IMR-90 (cell line): ENCODE data around the gene EREG. TPM values are rescaled to one million over a fixed set of nuclear protein-coding genes. Genes with fewer than 3 reads are reported as not detected.

ENCODE experiments used
- ATAC-seq: fragments of 200-7000 bp; cut with Tn5 transposase; 2 replicates; pipeline ENCODE4 v1.9.1; 2020; ENCODE audit warnings: low read depth, mild to moderate bottlenecking, moderate library complexity
- BruUV-seq: library from RNA; stranded (reverse); fragments of 400-500 nt; replicated peaks from 2 replicates; lab custom pipeline; 2021; lab: Mats Ljungman, UMichigan
- CTCF ChIA-PET: fragments of 300-600 bp; formaldehyde crosslinking; extraction: SDS; loops from one replicate; lab custom pipeline; 2021; ENCODE audit warnings: antibody characterized with exemption; lab: Yijun Ruan, JAX
- POLR2A ChIA-PET: fragments of 300-600 bp; sonication (Branson Sonifier 250); formaldehyde crosslinking; loops from one replicate; lab custom pipeline; 2022; ENCODE audit warnings: antibody characterized with exemption; ENCODE audit not compliant: unreplicated experiment; lab: Charles Lee
- DNase-seq: peaks from one replicate; pipeline ENCODE4 v3.0.0; 2013
- H2AFZ ChIP-seq: replicated peaks from 2 replicates; pipeline ENCODE3; 2013; ENCODE audit warnings: low read length, mild to moderate bottlenecking; ENCODE audit not compliant: poor library complexity
- H2AK5ac ChIP-seq: 2 replicates; pipeline ENCODE4 v1.6.1; 2013; ENCODE audit warnings: low read depth, low read length, inconsistent platforms
- H2AK9ac ChIP-seq: replicated peaks from 2 replicates; pipeline ENCODE3; 2013; ENCODE audit warnings: mild to moderate bottlenecking, low read depth, low read length, moderate library complexity; ENCODE audit not compliant: poor library complexity
- H2BK120ac ChIP-seq: 2 replicates; pipeline ENCODE4 v1.6.1; 2013; ENCODE audit warnings: low read depth, low read length, inconsistent platforms
- H2BK15ac ChIP-seq: 3 replicates; pipeline ENCODE4 v1.6.1; 2013; ENCODE audit warnings: low read depth, low read length, inconsistent platforms
- H2BK20ac ChIP-seq: 2 replicates; pipeline ENCODE4 v1.6.1; 2013; ENCODE audit warnings: low read depth, mild to moderate bottlenecking, inconsistent platforms, low read length, moderate library complexity
- H2BK5ac ChIP-seq: 2 replicates; pipeline ENCODE4 v1.6.1; 2013; ENCODE audit warnings: mild to moderate bottlenecking, low read depth, low read length, inconsistent platforms; ENCODE audit not compliant: poor library complexity, severe bottlenecking
- H3K14ac ChIP-seq: replicated peaks from 2 replicates; pipeline ENCODE4 v1.6.1; 2013; ENCODE audit warnings: low read depth, low read length, inconsistent platforms
- H3K18ac ChIP-seq: 2 replicates; pipeline ENCODE4 v1.6.1; 2013; ENCODE audit warnings: low read depth, low read length, control low read depth
- H3K23ac ChIP-seq: 2 replicates; pipeline ENCODE4 v1.6.1; 2013; ENCODE audit warnings: low read depth, low read length, inconsistent platforms
- H3K27ac ChIP-seq: 2 replicates; pipeline ENCODE4 v1.5.1; 2013; ENCODE audit warnings: mild to moderate bottlenecking, control low read depth, low read length; ENCODE audit not compliant: insufficient read depth
- H3K27me3 ChIP-seq: 2 replicates; pipeline ENCODE4 v1.6.1; 2013; ENCODE audit warnings: low read length; ENCODE audit not compliant: control insufficient read depth, insufficient read depth
- H3K36me3 ChIP-seq: 2 replicates; pipeline ENCODE4 v1.6.1; 2013; ENCODE audit warnings: low read length, mixed read lengths; ENCODE audit not compliant: control insufficient read depth, insufficient read depth
- H3K4ac ChIP-seq: 2 replicates; pipeline ENCODE4 v1.6.1; 2013; ENCODE audit warnings: low read depth, low read length, inconsistent platforms
- H3K4me1 ChIP-seq: 2 replicates; pipeline ENCODE4 v1.6.1; 2013; ENCODE audit warnings: low read length, mixed read lengths; ENCODE audit not compliant: control insufficient read depth, insufficient read depth
- H3K4me2 ChIP-seq: 2 replicates; pipeline ENCODE4 v1.6.1; 2013; ENCODE audit warnings: low read depth, mild to moderate bottlenecking, control low read depth, low read length, moderate library complexity
- H3K4me3 ChIP-seq: 2 replicates; pipeline ENCODE4 v1.5.1; 2013; ENCODE audit warnings: low read depth, mild to moderate bottlenecking, control low read depth, low read length, moderate library complexity; ENCODE audit not compliant: insufficient read depth
- H3K56ac ChIP-seq: 2 replicates; pipeline ENCODE4 v1.6.1; 2013; ENCODE audit warnings: low read length, inconsistent platforms; ENCODE audit not compliant: insufficient read depth; ENCODE audit errors: extremely low read depth
- H3K79me1 ChIP-seq, 2 experiments: 2 replicates each; pipeline ENCODE4 v1.6.1; 2013; ENCODE audit warnings: low read length in 2 of 2, inconsistent platforms in 1 of 2, low read depth in 1 of 2
- H3K9ac ChIP-seq: 2 replicates; pipeline ENCODE4 v1.6.1; 2013; ENCODE audit warnings: low read depth, low read length, control low read depth
- H3K9me1 ChIP-seq: 2 replicates; pipeline ENCODE4 v1.6.1; 2013; ENCODE audit warnings: low read length, inconsistent platforms; ENCODE audit not compliant: insufficient read depth
- H3K9me3 ChIP-seq: 2 replicates; pipeline ENCODE4 v1.6.1; 2013; ENCODE audit warnings: low read length; ENCODE audit not compliant: control insufficient read depth, insufficient read depth
- H4K20me1 ChIP-seq: 2 replicates; pipeline ENCODE4 v1.6.1; 2013; ENCODE audit warnings: low read length, inconsistent platforms; ENCODE audit not compliant: insufficient read depth
- H4K5ac ChIP-seq: 2 replicates; pipeline ENCODE4 v1.6.1; 2013; ENCODE audit warnings: mild to moderate bottlenecking, low read depth, low read length, control low read depth
- H4K8ac ChIP-seq, 2 experiments: 2 replicates each; pipeline ENCODE4 v1.6.1; 2013; ENCODE audit warnings: low read depth in 2 of 2, low read length in 2 of 2, control low read depth in 1 of 2, inconsistent platforms in 1 of 2
- H4K91ac ChIP-seq: 2 replicates; pipeline ENCODE4 v1.6.1; 2013; ENCODE audit warnings: low read depth, low read length, inconsistent platforms; ENCODE audit not compliant: insufficient read depth
- BHLHE40 ChIP-seq: fragments of 150-350 bp; IDR thresholded peaks from 2 replicates; pipeline ENCODE4 v1.6.1; 2016; ENCODE audit warnings: mild to moderate bottlenecking, low read depth, low read length
- CEBPB ChIP-seq: IDR thresholded peaks from 2 replicates; pipeline ENCODE4 v1.6.1; 2012; ENCODE audit warnings: low read depth, low read length, improper control_type of control experiment
- CHD1 ChIP-seq: IDR thresholded peaks from 2 replicates; pipeline ENCODE4 v1.6.1; 2012; ENCODE audit warnings: low read depth, low read length, improper control_type of control experiment
- FOS ChIP-seq: fragments of 150-350 bp; IDR thresholded peaks from 2 replicates; pipeline ENCODE4 v1.6.1; 2016; ENCODE audit warnings: low read depth, low read length
- MAFK ChIP-seq: IDR thresholded peaks from 2 replicates; pipeline ENCODE4 v1.6.1; 2012; ENCODE audit warnings: low read depth, low read length, improper control_type of control experiment
- MAZ ChIP-seq: IDR thresholded peaks from 2 replicates; pipeline ENCODE4 v1.6.1; 2012; ENCODE audit warnings: low read depth, mild to moderate bottlenecking, low read length, improper control_type of control experiment, moderate library complexity, borderline replicate concordance
- MXI1 ChIP-seq: IDR thresholded peaks from 2 replicates; pipeline ENCODE4 v1.6.1; 2012; ENCODE audit warnings: low read depth, mild to moderate bottlenecking, low read length, moderate library complexity, borderline replicate concordance
- NFE2L2 ChIP-seq: fragments of 150-350 bp; IDR thresholded peaks from 2 replicates; pipeline ENCODE4 v1.6.1; 2016; ENCODE audit warnings: low read depth, mild to moderate bottlenecking, low read length
- POLR2A ChIP-seq: IDR thresholded peaks from 2 replicates; pipeline ENCODE4 v1.6.1; 2012; ENCODE audit warnings: mild to moderate bottlenecking, low read depth, low read length
- RAD21 ChIP-seq: IDR thresholded peaks from 2 replicates; pipeline ENCODE4 v1.6.1; 2012; ENCODE audit warnings: low read length, improper control_type of control experiment
- RCOR1 ChIP-seq: IDR thresholded peaks from 2 replicates; pipeline ENCODE4 v1.6.1; 2012; ENCODE audit warnings: mild to moderate bottlenecking, low read length, improper control_type of control experiment; ENCODE audit not compliant: insufficient replicate concordance
- RFX5 ChIP-seq: IDR thresholded peaks from 2 replicates; pipeline ENCODE4 v1.8.0; 2012; ENCODE audit warnings: low read depth, mild to moderate bottlenecking, low read length, moderate library complexity
- SMC3 ChIP-seq: fragments of 150-350 bp; IDR thresholded peaks from 2 replicates; pipeline ENCODE4 v1.6.1; 2016; ENCODE audit warnings: low read depth, mild to moderate bottlenecking, antibody characterized with exemption, low read length, moderate library complexity
- USF2 ChIP-seq: fragments of 150-350 bp; IDR thresholded peaks from 2 replicates; pipeline ENCODE4 v1.6.1; 2017; ENCODE audit warnings: mild to moderate bottlenecking, antibody characterized with exemption, low read length, low read depth
- WGBS, 2 experiments: methylation state at CpG; one replicate each; pipeline versions ENCODE4 v1.1.5 to v1.1.7; 2013; ENCODE audit warnings: missing lambda C conversion rate in 2 of 2; ENCODE audit not compliant: insufficient read length in 1 of 2; ENCODE audit errors: extremely low coverage in 2 of 2; 5-methylcytosine and 5-hydroxymethylcytosine counted together
- dilution Hi-C: fragments of 300-500 bp; cut with HindIII; formaldehyde crosslinking; loops from one replicate; pipeline ENCODE4 v1.14.3; 2018; ENCODE audit warnings: low sequenced_read_pairs; ENCODE audit not compliant: unreplicated experiment
- in situ Hi-C: fragments of 300-500 bp; cut with MboI; formaldehyde crosslinking; loops from 3 replicates; pipeline ENCODE4 v1.14.3; 2019; ENCODE audit warnings: low sequenced_read_pairs, inconsistent platforms, mixed read lengths
- intact Hi-C: fragments of 100-400 bp; cut with micrococcal nuclease; formaldehyde crosslinking; loops from 2 replicates; pipeline ENCODE4 v1.10.0; 2022
- polyA plus RNA-seq, 3 experiments: library from polyadenylated mRNA; depleted of rRNA; stranded (reverse); fragments of >200 nt; gene quantifications; 2 replicates each; pipeline ENCODE4 v1.2.3, GENCODE V29; 2012; ENCODE audit warnings: low replicate concordance in 1 of 3
- total RNA-seq: library from RNA; depleted of rRNA; stranded (reverse); fragments of >200 nt; gene quantifications from 2 replicates; pipeline ENCODE4 v1.2.3, GENCODE V29; 2012
- TF ChIP-seq, protein P1 (sequence below): conservative IDR thresholded peaks from 2 replicates; pipeline ENCODE4 v1.5.1; 2012; ENCODE audit warnings: mild to moderate bottlenecking, low read depth, low read length, improper control_type of control experiment
- TF ChIP-seq, protein P2 (sequence below): fragments of 150-350 bp; IDR thresholded peaks from 2 replicates; pipeline ENCODE4 v1.6.1; 2016; ENCODE audit warnings: low read depth, mild to moderate bottlenecking, low read length, moderate library complexity, borderline replicate concordance

EREG gene
- total and polyA plus RNA-seq, 2 of the 4 experiments (the other 2 are of a cell fraction), result 0.26 to 0.36 TPM

GRCh38 chr4:74357965-74358364 is 7.0 kb upstream of the EREG start:
- in situ Hi-C loops (no loop called here), dilution Hi-C loops (no loop called here), intact Hi-C loops (loop anchor here (1.0 kb wide), 1 partner anchor 412 kb away; no protein-coding TSS in a partner anchor)
- ChIA-PET POLR2A (no interaction called here), CTCF (interaction anchor here (1.2 to 1.5 kb wide), 2 partner anchors 38 to 318 kb away, joined by 4 read pairs; no protein-coding TSS in a partner anchor)
- H2BK5ac ChIP-seq, result no peak overlapping the region
- H2AK5ac ChIP-seq, result no peak overlapping the region
- no peak overlapping the region for H3K56ac ChIP-seq
- H2BK120ac ChIP-seq, result no peak overlapping the region
- no peak overlapping the region for H2AK9ac ChIP-seq
- H3K4me1 ChIP-seq, result no peaks in the 10 kb centered on the region
- TF ChIP-seq, protein P1, sequence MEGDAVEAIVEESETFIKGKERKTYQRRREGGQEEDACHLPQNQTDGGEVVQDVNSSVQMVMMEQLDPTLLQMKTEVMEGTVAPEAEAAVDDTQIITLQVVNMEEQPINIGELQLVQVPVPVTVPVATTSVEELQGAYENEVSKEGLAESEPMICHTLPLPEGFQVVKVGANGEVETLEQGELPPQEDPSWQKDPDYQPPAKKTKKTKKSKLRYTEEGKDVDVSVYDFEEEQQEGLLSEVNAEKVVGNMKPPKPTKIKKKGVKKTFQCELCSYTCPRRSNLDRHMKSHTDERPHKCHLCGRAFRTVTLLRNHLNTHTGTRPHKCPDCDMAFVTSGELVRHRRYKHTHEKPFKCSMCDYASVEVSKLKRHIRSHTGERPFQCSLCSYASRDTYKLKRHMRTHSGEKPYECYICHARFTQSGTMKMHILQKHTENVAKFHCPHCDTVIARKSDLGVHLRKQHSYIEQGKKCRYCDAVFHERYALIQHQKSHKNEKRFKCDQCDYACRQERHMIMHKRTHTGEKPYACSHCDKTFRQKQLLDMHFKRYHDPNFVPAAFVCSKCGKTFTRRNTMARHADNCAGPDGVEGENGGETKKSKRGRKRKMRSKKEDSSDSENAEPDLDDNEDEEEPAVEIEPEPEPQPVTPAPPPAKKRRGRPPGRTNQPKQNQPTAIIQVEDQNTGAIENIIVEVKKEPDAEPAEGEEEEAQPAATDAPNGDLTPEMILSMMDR, result no peak
- TF ChIP-seq USF2, result no peak
- TF ChIP-seq RFX5, result no peak
- no peak for TF ChIP-seq CEBPB
- TF ChIP-seq, protein P2, sequence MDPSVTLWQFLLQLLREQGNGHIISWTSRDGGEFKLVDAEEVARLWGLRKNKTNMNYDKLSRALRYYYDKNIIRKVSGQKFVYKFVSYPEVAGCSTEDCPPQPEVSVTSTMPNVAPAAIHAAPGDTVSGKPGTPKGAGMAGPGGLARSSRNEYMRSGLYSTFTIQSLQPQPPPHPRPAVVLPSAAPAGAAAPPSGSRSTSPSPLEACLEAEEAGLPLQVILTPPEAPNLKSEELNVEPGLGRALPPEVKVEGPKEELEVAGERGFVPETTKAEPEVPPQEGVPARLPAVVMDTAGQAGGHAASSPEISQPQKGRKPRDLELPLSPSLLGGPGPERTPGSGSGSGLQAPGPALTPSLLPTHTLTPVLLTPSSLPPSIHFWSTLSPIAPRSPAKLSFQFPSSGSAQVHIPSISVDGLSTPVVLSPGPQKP, result no peak
- TF ChIP-seq MAFK, result no peak
- TF ChIP-seq MAZ, result no peak
- TF ChIP-seq POLR2A, result no peak
- no peak for TF ChIP-seq SMC3
- TF ChIP-seq BHLHE40, result no peak
- no peak for TF ChIP-seq RAD21
- no peak for TF ChIP-seq NFE2L2
- TF ChIP-seq CHD1, result no peak
- no peak for TF ChIP-seq MXI1
- TF ChIP-seq RCOR1, result no peak
- TF ChIP-seq FOS, result no peak
- no peak overlapping the region for H2AFZ ChIP-seq
- H3K9me3 ChIP-seq, result no peaks in the 10 kb centered on the region
- BruUV-seq, result no TSS peak
- H3K36me3 ChIP-seq, result no peaks in the 10 kb centered on the region
- no peaks in the 10 kb centered on the region for H3K79me1 ChIP-seq
- H4K91ac ChIP-seq, result no peak overlapping the region
- H3K27me3 ChIP-seq, result no peaks in the 10 kb centered on the region
- H3K9me1 ChIP-seq, result no peaks in the 10 kb centered on the region
- no peak overlapping the region for H3K9ac ChIP-seq
- ATAC-seq, result no peak
- no peak overlapping the region for H4K8ac ChIP-seq
- no peak overlapping the region for H2BK15ac ChIP-seq
- H3K4ac ChIP-seq, result no peak overlapping the region
- H4K5ac ChIP-seq, result no peak overlapping the region
- H3K18ac ChIP-seq, result no peak overlapping the region
- no peak overlapping the region for H3K4me3 ChIP-seq
- H3K14ac ChIP-seq, result no peak overlapping the region
- WGBS, 2 experiments, result no CpG with 5 or more reads among the region's 1 CpG
- no peak overlapping the region for H2BK20ac ChIP-seq
- DNase-seq, result no peak
- H3K23ac ChIP-seq, result no peak overlapping the region
- no peak overlapping the region for H3K4me2 ChIP-seq
- H4K20me1 ChIP-seq, result no peaks in the 10 kb centered on the region
- H3K27ac ChIP-seq, result no peak overlapping the region
